PC-9 (cell line): ENCODE data around the gene SLC16A8. TPM values are rescaled to one million over a fixed set of nuclear protein-coding genes. Genes with fewer than 3 reads are reported as not detected.

Experiments
- BruUV-seq: library from RNA; stranded (reverse); fragments of 400-500 nt; replicated peaks from 2 replicates; lab custom pipeline; 2021; lab: Mats Ljungman, UMichigan
- CTCF ChIA-PET: fragments of 300-600 bp; sonication (Branson Sonifier 250); formaldehyde crosslinking; loops from one replicate; lab custom pipeline; 2022; ENCODE audit warnings: antibody characterized with exemption; lab: Charles Lee
- POLR2A ChIA-PET: fragments of 300-600 bp; sonication (Branson Sonifier 250); formaldehyde crosslinking; loops from one replicate; lab custom pipeline; 2022; ENCODE audit warnings: antibody characterized with exemption; ENCODE audit not compliant: unreplicated experiment; lab: Charles Lee
- DNase-seq, 2 experiments: peaks; one replicate each; pipeline versions ENCODE4 v3.0.0 to v3.0.0-alpha.2; 2015 to 2022; ENCODE audit warnings: mixed read lengths in 1 of 2
- H2AFZ ChIP-seq: fragments of 200-600 bp; sonication (generic); 2 replicates; pipeline ENCODE4 v1.8.1; 2017; ENCODE audit warnings: antibody characterized with exemption
- H3F3A ChIP-seq: fragments of 200-600 bp; sonication (generic); 2 replicates; pipeline ENCODE4 v1.8.1; 2017; ENCODE audit warnings: antibody characterized with exemption, mild to moderate bottlenecking, low read depth; ENCODE audit not compliant: insufficient read depth
- H3K27ac ChIP-seq: fragments of 200-600 bp; sonication (generic); 2 replicates; pipeline ENCODE4 v1.6.1; 2016; ENCODE audit warnings: mixed run types
- H3K27me3 ChIP-seq: fragments of 200-600 bp; sonication (generic); 2 replicates; pipeline ENCODE4 v1.6.1; 2016; ENCODE audit warnings: low read depth, mixed run types; ENCODE audit not compliant: insufficient read depth
- H3K36me3 ChIP-seq: fragments of 200-600 bp; sonication (generic); 2 replicates; pipeline ENCODE4 v1.6.1; 2016; ENCODE audit warnings: low read depth, mixed run types
- H3K4me1 ChIP-seq: fragments of 200-600 bp; sonication (generic); replicated peaks from 2 replicates; pipeline ENCODE4 v1.6.1; 2016; ENCODE audit warnings: mixed run types; ENCODE audit not compliant: insufficient read depth
- H3K4me2 ChIP-seq: fragments of 200-600 bp; sonication (generic); 2 replicates; pipeline ENCODE4 v1.6.1; 2017; ENCODE audit warnings: mixed run types
- H3K4me3 ChIP-seq: fragments of 200-600 bp; sonication (generic); 2 replicates; pipeline ENCODE4 v1.6.1; 2016; ENCODE audit warnings: mixed run types
- H3K79me2 ChIP-seq: fragments of 200-600 bp; sonication (generic); 2 replicates; pipeline ENCODE4 v1.6.1; 2017; ENCODE audit warnings: low read depth, mixed run types
- H3K9me2 ChIP-seq: fragments of 200-600 bp; sonication (generic); 2 replicates; pipeline ENCODE4 v1.8.1; 2017; ENCODE audit warnings: mild to moderate bottlenecking; ENCODE audit not compliant: insufficient read depth
- H3K9me3 ChIP-seq: fragments of 200-600 bp; sonication (generic); 2 replicates; pipeline ENCODE4 v1.8.1; 2016; ENCODE audit warnings: low read depth; ENCODE audit not compliant: insufficient read depth
- H4K20me1 ChIP-seq: fragments of 200-600 bp; sonication (generic); 2 replicates; pipeline ENCODE4 v1.8.1; 2017; ENCODE audit not compliant: insufficient read depth
- EZH2 ChIP-seq: fragments of 200-600 bp; sonication (generic); IDR thresholded peaks from 2 replicates; pipeline ENCODE4 v1.8.0; 2017; ENCODE audit warnings: antibody characterized with exemption, low read depth
- intact Hi-C: fragments of 100-400 bp; cut with micrococcal nuclease; formaldehyde crosslinking; loops from one replicate; pipeline ENCODE4 v1.10.0; 2022; ENCODE audit not compliant: unreplicated experiment
- total RNA-seq: library from RNA; stranded (reverse); gene quantifications from 2 replicates; pipeline ENCODE4 v1.2.3, GENCODE V29; 2021
- TF ChIP-seq, protein P1 (sequence below): fragments of 200-600 bp; sonication (generic); conservative IDR thresholded peaks from 2 replicates; pipeline ENCODE4 v1.6.1; 2017; ENCODE audit warnings: mixed run types, antibody characterized with exemption, mild to moderate bottlenecking, moderate library complexity

Gene SLC16A8
- total RNA-seq, 1 experiment from 2014 or later: not detected

DNA sequence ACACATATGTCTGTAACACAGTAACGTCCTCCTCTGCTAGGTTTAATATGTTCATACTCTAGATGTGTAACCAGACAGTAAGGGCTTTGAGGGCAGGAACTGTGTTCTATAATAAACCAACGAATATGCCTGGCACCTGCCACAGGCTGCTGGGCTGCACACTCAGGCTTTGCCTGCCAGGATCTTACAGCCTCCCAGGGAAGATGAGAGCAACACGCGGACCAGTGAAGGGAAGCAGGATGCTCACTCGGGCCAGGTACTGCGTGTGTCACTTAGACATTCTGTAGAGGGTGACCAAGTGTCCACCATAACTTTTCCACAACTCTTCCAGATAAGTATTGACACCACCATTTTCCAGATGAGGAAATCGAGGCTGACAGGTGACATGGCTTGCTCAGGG, 48.2 kb upstream of the SLC16A8 start:
- H3K79me2 ChIP-seq: no peaks in the 10 kb centered on the region
- H3K4me2 ChIP-seq: no peak overlapping the region
- no peak overlapping the region for H3K4me3 ChIP-seq
- no peaks in the 10 kb centered on the region for H3K9me3 ChIP-seq
- peaks cover 20% of the 10 kb centered on the region for H3K4me1 ChIP-seq
- ChIA-PET POLR2A (no interaction called here), CTCF (no interaction called here)
- DNase-seq: no peak
- H4K20me1 ChIP-seq: no peaks in the 10 kb centered on the region
- no peaks in the 10 kb centered on the region for H3K36me3 ChIP-seq
- BruUV-seq: no TSS peak
- no peaks in the 10 kb centered on the region for H3K27me3 ChIP-seq
- peaks cover 29% of the 10 kb centered on the region for H3F3A ChIP-seq
- TF ChIP-seq, protein P1, sequence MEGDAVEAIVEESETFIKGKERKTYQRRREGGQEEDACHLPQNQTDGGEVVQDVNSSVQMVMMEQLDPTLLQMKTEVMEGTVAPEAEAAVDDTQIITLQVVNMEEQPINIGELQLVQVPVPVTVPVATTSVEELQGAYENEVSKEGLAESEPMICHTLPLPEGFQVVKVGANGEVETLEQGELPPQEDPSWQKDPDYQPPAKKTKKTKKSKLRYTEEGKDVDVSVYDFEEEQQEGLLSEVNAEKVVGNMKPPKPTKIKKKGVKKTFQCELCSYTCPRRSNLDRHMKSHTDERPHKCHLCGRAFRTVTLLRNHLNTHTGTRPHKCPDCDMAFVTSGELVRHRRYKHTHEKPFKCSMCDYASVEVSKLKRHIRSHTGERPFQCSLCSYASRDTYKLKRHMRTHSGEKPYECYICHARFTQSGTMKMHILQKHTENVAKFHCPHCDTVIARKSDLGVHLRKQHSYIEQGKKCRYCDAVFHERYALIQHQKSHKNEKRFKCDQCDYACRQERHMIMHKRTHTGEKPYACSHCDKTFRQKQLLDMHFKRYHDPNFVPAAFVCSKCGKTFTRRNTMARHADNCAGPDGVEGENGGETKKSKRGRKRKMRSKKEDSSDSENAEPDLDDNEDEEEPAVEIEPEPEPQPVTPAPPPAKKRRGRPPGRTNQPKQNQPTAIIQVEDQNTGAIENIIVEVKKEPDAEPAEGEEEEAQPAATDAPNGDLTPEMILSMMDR: no peak
- no peak for TF ChIP-seq EZH2
- H3K27ac ChIP-seq: no peak overlapping the region
- intact Hi-C loops: no loop called here
- no peaks in the 10 kb centered on the region for H3K9me2 ChIP-seq
- H2AFZ ChIP-seq: no peak overlapping the region

DNA sequence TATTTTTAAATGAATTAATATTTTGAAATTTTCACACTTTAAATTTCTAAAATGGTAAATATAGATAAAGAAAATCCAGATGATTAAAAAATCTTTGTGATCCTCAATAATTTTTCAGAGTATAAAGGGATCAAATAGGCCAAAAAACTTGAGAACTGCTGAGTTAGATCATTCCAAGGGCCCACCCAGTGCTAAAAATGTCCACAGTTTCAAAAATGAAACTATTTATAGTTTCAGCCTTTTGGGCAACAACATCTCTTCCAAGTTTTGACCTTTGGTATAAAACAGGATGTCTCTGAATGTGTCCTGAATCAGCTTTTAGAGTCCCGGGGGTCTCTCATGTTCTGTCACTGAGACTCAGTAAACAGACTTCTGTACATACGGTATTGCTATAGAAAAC, 47.4 kb upstream of the SLC16A8 start:
- Histone ChIP-seq H3K9me2 (no peaks in the 10 kb centered on the region), H2AFZ (no peak overlapping the region), H3K27ac (no peak overlapping the region), H3K79me2 (no peaks in the 10 kb centered on the region), H3K4me1 (peaks cover 18% of the 10 kb centered on the region), H3K27me3 (no peaks in the 10 kb centered on the region), H4K20me1 (no peaks in the 10 kb centered on the region), H3K4me2 (no peak overlapping the region), H3F3A (peaks cover 24% of the 10 kb centered on the region), H3K9me3 (no peaks in the 10 kb centered on the region), H3K36me3 (no peaks in the 10 kb centered on the region), H3K4me3 (no peak overlapping the region)
- BruUV-seq: no TSS peak
- no peak for DNase-seq
- TF ChIP-seq, protein P1: no peak
- no peak for TF ChIP-seq EZH2
- intact Hi-C loops: no loop called here
- ChIA-PET POLR2A (no interaction called here), CTCF (no interaction called here)

DNA sequence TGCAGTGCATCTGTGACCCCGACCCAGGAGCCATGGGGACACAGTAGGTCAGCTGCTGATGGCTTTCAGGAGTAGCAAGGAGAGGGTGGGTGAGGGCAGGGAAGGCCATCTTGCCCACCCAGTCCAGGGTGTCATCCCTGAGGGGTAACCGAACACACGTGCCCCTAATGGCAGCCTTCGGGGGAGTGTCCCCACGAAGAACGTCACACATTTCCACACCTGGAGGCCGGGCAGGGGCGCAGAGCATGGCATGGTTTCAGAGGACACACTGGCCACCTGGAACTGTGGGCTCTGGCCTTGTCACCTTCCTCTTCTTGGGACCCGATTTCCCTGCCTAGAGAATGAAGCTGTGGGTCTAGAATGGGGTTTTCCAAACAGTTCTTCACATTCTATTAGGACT, 45.9 kb upstream of the SLC16A8 start:
- DNase-seq: no peak
- H3K79me2 ChIP-seq: no peaks in the 10 kb centered on the region
- intact Hi-C loops: no loop called here
- BruUV-seq: no TSS peak
- no peak overlapping the region for H3K4me2 ChIP-seq
- ChIA-PET CTCF (no interaction called here), POLR2A (interaction anchor here (0.7 kb wide), 1 partner anchor 319 kb away, joined by 4 read pairs; no protein-coding TSS in a partner anchor)
- H3K4me1 ChIP-seq: peaks cover 4% of the 10 kb centered on the region
- H3K4me3 ChIP-seq: no peak overlapping the region
- H3K36me3 ChIP-seq: no peaks in the 10 kb centered on the region
- no peaks in the 10 kb centered on the region for H3K9me3 ChIP-seq
- H3F3A ChIP-seq: peaks cover 19% of the 10 kb centered on the region; the same call in 1 of the 2 replicates
- H2AFZ ChIP-seq: no peak overlapping the region
- no peak overlapping the region for H3K27ac ChIP-seq
- no peak for TF ChIP-seq EZH2
- TF ChIP-seq, protein P1: no peak
- no peaks in the 10 kb centered on the region for H3K9me2 ChIP-seq
- no peaks in the 10 kb centered on the region for H4K20me1 ChIP-seq
- no peaks in the 10 kb centered on the region for H3K27me3 ChIP-seq
